Embryonic facial prominence (tissue), 1 donor: ENCODE measurements around the gene HSPB2.
"Not testable (repeated sequence)": the region's sequence is repeated elsewhere in the genome, so short reads cannot be mapped to it uniquely, and the experiment has no call there.

ENCODE experiments used
- DNase-seq: peaks from one replicate; pipeline ENCODE4 v3.0.0-alpha.2; 2016; ENCODE audit errors: extremely low spot score

Gene HSPB2, protein sequence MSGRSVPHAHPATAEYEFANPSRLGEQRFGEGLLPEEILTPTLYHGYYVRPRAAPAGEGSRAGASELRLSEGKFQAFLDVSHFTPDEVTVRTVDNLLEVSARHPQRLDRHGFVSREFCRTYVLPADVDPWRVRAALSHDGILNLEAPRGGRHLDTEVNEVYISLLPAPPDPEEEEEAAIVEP

DNA sequence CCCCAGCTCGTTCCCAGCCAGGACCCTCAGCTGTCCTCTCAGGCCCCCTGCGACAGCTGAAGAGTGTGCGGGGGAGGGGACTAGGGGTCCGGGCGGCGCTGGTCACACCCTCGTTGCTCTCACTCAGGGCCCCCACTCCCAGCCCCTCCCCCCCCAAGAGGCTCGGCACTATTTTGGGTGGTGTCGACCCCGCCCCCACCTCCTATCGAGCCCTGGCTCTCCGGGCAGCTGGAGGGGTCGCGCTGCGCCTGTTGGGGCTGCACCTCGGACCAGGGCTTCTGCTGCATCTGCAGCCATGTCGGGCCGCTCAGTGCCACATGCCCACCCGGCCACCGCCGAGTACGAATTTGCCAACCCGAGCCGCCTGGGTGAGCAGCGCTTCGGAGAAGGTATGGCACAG is at the start of gene HSPB2:
TSS of gene HSPB2 (plus strand) at position 200 of the 400 bp plus-strand sequence. CDS start at position 296, 96 bp downstream.
- no peak for DNase-seq

DNA sequence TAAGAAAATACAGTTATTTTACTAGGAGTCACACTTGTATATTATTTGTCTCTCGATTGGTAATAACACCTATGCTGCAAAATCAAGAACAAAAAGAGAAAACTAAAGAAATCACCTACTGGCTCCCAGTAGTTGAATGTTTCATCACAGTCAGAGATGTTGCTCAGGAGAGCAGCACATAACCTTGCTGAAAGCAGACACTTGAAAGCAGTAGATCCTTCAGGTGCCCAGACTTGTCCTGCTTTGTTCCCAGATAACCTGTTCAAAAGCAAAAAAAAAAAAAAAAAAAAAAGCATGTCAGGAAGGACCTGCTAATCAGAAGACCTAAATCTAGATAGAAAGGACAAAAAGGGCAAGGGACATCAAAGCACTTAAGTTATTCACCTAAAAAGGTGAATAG is 42.4 kb upstream of the HSPB2 start:
- DNase-seq = no peak

DNA sequence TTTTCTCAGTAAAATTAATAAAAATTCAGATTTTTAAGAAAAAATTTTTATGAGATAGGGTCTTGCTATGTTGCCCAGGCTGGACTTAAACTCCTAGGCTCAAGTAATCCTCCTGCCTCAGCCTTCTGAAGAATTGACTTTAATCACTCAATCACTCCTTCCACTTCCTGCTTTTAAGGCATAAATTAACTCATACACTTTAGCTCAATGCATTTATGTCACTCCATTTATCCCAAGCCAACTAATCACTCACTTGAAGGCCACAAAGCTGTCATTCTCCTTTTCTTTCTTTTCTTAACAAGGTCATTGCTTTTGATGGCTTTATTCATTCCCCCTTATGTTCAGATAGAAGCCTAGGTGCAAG is 42.0 kb upstream of the HSPB2 start:
- no peak for DNase-seq

DNA sequence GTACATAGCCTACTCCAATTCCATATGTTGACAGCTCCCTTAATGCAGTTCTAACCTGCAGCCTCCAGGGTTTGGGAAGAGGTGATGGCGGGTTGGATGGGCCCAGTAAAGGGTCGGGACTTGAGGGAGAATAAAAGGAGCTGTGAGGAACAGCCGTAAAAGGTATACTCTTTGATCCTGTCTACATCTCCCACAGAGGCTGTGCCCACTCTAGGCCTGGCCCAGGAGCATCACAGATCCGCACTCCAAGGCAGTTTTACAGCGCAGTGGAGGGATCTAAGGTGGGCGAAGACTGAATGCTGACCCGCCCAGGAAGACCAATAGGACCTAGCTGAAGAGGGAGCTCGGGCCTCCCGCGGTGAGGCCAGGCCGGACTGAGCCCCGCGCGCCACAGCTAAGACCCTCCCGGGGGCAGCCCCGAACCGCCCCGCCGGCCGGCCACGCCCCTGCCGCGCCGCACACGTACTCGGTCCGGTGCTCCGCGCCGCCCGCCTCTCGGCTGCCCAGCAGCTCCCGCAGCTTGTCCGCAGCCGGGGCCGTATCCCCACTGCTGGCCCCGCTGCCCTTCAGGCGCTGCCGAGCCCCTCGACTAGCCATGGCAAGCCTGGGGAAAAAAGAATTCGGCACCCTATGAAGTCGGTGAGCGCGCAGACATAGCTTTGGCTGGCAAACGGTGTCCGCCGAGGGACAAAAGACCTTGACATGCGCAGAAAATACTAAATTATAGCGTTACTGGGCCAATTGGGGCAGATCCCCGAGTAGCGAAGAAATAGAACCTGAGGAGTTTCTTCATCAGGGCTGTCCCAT is 41.4 kb upstream of the HSPB2 start, which contains the start of gene ALG9:
TSS of gene ALG9 (minus strand) at position 696 of the 807 bp plus-strand sequence. CDS start at position 597, 99 bp downstream.
- peak; percentile 49 for DNase-seq

DNA sequence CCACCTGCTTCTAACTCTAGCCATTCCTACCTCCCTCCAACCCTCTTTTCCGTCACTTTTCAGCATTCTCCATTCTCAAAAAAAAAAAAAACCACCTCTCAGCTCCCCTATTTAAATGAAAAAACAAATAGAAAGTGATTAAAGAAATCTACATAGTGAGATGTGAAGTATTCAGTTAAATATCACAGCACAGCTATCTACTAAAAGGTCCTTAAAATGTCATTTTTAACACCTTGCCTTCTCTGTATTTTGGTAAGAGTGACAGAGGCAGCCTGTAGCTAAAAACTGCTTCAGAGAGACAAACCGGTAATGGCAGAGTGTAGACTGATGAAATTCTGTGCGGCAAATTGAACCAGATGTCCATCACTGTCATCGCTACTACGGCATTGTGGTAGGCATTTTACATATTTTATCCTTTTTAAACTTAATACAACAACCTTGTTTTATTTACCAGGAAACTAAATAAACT is 40.8 kb upstream of the HSPB2 start:
- no peak for DNase-seq

DNA sequence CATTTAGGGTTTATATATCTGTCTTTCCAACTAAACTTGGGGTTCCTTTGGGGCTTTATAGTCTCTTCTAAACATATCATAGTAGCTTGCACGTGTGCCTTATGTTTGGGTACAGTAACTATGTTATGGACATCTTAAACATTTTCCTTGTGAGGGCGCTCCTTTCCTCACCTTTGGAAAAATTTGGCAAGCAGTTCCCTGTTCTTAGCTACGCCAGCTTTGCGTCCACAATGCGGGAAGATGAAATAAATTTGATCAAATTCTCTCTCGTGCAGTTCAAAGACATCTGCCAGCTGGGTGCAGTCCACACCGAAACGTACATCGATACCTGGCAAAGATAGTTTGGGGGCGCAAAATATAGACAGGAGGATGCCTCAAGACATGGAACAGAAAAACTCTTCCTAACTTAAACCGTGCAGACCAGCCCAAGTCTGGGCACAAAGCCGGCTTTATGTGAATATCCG is 34.1 kb upstream of the HSPB2 start:
- peak; percentile 12 for DNase-seq

DNA sequence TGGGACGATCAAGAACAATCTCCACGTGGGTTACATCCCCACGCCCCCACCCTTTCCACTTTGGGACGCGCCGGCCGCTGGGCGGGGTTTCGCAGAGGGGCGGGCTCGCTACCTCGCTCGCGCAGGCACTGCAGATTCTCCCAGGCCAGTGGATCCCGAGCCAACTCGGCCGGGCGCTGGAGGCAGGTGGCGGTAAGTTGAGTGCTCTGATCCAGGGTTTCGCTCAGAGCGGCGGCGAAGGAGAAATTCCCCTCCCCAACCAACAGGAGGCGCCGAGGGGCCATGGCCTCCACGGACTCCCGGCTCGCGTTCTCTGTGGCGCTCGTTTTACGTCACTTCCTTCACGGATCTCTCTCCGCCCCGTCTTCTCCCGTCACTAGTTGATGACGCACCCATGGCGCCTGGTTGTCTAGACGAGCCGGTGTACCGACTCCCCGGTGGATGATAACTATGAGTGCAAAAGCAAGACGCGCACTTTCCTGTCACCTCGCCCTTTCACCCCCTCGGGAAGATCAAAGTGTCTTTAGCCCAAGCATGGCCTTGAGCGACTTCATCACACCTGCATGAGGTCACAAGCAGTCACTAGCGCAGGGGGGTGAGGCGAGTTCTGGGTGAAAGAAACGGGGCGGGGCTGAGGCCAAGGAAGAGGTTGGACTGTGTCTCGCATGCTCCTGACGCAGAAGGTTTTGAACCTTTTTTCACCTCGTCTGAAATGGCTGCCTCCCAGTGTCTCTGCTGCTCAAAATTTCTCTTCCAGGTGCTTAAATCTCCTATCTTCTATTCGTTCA is 33.5 kb upstream of the HSPB2 start, which contains the start of the genes CFAP68 and FDXACB1:
TSS of gene CFAP68 (plus strand) at position 693 of the 788 bp plus-strand sequence. CDS start at position 713, 20 bp downstream.
TSS of gene FDXACB1 (minus strand) at position 317 of the 788 bp plus-strand sequence. CDS start at position 284, 33 bp downstream.
- peak; percentile 97 for DNase-seq

DNA sequence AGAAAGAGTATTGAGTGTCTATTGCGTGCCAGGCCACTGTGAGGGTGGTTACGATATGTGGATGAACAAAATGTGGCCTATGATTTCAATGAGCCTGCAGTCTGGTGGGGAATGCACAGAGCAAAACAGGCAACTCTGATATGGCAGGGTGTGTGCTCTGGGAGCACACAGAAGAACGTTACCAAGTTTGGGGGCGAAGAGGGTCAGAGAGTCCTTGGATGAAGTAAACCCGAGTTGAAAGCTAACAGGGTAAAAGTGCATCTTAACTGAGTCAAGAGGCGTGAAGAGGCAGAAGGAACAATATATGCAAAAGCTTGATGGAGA is 32.9 kb upstream of the HSPB2 start:
- DNase-seq = no peak

DNA sequence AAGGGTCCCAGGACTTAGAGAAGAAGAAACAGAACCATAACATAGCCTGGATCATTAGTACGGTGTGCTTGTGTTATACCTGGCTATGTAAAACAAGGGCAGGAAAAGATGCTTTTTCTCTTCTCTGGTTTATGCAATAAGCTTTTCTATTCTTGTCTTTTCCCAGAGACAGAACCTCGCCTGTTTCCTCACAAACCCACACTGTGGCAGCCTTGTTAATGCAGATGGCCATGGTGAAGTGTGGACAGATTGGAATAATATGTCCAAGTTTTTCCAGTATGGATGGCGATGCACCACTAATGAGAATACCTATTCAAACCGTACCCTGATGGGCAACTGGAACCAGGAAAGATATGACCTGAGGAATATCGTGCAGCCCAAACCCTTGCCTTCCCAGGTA is 30.3 kb upstream of the HSPB2 start:
- DNase-seq = no peak

DNA sequence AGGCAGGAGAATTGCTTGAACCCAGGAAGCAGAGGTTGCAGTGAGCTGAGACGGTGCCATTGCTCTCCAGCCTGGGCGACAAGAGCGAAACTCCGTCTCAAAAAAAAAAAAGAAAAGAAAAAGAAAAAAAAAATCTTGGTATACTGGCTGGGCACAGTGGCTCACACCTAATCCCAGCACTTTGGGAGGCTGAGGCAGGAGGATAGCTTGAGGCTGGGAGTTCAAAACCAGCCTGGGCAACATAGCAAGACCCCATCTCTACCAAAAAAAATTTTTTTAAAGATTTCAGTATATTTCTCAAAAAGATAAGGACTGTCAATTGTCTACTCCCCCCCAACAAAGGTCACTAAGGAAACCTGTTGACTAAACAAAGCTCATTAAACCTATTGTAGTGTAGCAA is 27.5 kb upstream of the HSPB2 start:
- DNase-seq = not testable (repeated sequence)

DNA sequence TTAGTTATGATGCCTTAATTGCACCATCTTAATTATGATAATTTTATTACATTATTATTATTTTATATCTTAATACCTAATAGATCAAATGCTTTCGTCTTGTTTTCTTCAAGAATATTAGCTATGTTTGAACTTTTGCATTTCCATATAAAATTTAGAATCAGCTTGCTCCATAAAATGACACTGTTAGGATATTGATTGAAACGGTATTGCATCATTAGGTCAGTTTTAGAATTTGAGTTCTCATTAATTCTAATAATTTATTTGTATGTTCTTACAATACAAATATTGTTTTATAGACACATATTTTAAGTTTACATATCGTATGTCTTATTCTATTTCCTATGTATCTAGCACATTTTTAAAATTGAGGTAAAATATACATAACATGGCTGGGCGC is 26.5 kb upstream of the HSPB2 start:
- DNase-seq = no peak

DNA sequence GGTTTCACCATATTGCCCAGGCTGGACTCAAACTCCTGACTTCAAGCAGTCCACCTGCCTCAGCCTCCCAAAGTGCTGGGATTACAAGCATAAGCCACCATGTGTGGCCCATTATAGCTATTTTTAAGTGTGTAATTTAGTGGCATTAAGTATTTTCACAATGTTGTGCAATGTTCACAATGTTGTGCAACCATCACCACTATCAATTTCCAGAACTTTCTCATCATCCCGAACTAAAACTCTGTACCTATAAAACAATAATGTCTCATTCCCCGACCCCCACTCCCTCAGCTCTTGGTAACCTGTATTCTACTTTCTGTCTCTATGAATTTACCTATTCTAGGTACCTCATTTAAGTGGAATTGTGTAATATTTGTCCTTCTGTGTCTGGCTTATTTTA is 25.7 kb upstream of the HSPB2 start:
- DNase-seq = no peak

DNA sequence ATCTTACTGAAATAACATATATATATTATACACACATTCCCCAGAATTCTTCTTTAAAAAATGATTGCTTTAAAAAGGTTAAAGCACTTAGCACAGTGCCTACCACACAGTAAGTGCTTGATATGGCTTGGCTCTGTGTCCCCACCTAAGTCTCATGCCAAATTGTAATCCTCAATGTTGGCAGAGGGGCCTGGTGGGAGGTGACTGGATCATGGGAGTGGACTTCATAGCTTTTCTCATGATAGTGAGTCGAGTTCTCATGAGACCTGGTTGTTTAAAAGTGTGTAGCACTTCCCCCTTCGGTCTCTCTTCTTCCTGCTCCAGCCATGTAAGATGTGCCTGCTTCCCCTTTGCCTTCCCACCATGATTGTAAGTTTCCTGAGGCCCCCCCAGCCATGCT is 7.1 kb upstream of the HSPB2 start:
- no peak for DNase-seq

DNA sequence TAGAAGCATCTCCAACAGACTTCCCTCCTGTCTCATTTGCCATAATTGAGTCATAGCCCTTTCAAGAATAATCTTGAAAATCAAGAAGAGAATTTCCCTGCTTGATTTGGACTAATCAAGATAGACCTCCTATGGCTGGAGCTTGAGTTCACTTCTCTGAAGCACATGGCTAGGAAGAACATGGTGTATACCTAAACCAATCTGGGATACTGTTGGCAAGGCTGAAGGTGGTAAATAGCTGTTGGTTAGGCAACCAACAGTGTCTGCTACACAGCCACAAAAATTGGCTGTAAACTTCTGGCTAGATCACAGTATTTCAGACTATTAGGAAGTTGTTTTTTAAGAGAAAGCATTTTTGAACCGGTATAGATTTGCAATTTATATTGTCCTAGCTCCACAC is 5.9 kb upstream of the HSPB2 start:
- DNase-seq = no peak

DNA sequence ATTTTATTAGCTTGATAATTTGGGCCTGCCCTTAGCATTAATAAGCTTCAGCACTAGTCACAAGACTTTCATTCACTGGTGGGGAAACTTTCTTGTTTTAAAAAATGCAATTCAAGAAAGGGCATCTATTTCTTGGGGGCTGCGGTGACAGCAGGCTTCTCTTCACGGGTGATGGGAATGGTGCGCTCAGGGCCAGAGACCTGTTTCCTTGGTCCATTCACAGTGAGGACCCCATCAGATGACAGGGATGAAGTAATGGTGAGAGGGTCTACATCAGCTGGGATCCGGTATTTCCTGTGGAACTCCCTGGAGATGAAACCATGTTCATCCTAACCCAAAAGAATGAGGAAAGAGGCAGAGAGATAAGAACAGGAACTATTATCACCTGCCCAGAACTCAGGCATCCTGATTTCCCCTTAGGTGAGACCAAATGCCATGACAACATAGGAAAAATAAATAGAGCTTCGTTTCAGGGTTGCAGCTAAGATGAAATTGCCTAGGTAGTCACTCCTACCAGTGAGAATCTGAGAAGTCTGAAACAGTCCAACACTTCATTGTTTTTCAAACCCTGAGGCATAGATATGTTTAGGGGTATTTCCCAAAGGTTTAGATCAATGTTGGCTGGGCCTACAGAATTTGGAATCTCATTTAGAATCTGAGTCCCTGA is 3.8 kb upstream of the HSPB2 start:
- DNase-seq = no peak

DNA sequence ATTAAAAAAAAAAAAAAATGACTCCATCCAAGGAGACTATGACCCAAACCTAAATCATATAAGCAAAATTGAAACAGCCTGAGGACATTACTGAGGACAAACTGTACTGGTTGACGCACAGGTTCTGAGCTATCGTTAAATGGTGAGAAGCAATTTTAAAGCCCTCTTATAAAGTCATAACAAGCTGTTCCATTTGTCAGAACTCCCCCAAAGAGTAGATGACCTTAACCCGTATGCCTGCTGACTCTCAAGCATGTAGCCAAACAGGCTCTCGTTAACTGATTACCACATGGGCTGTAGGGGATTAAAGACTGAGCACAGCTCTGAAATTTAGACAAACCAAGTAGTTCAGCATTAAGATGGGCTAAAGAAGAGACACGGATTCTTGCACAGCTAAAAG is 3.2 kb upstream of the HSPB2 start:
- DNase-seq = no peak

DNA sequence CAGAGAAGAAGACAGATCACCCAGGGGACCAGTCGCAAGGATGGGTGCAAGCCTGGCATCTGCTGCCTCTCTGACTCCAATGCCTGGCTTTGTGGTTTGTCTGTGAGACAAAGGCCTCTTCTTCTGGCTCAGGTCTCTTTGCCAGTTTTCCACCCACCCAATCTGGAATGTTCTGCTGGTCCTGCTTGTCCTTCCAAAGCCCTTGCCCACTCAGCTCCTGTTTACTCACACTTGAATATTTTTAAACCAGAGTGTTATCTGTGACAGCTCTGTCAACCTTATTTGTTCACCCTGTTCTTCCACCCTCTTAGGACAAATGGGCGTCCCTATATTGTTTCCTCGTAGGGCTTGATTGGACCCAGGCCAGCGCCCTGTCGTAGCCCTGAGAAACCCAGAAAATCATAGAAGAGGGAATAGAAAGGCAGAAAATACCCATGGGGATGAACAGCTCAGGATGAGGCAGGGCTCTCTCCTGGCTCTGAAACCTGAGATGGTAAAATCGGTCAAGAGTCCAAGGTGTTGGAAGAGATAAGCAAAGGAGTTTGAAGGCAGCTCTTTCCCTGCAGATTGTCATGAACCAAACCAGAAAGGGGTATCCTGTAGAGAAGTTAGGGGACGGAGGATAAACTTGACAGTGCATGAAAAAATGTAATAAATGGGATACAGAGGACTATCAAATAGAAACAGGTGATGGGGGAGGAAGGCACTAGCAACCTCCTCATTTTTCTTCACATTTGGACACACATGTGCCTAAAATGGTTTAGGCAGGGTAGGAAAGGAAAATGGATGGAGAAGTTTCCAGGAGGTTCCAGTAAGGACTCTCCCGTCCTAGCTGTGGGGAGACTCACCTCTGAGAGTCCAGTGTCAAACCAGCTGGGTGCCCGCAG is 1.6 kb upstream of the HSPB2 start:
- DNase-seq = no peak

DNA sequence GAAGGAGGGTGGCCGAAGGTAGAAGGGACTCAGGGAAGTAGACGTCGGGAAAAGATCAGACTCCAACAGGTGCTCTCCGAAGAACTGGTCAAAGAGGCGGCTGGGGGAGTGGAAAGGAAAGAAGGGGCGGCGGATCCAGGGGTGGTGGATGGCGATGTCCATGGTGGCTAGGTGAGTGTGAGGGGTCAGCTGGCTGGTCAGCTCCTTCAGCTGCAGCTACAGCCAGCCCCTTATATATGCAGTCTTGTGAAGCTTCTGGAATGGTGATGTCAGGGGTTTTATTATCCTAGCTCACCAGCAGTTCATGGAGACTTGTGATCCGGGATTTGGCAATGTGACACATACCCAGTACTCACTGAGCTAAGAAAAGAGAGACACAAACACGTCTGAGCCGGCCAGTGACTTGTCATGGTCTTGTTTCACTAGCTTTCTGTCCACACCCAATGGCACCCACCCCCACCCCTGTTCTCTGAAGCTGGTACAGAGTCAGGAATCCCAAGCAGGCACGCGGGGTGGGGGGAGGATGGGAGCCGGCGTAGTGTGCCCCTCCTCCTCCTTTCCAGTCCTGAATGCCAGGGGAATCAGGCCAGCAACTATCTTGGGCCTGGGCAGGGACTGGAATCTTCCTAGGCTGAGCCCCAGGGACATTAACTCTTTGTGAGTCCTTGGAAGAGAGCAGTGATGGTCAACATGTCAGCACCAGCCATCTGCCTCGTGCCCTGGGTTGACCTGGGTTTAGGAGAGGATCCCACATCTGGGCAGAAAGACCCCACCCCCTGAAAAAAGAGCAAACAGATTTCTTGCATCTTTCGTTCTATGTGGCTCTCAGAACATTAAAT is 752 bp upstream of the HSPB2 start, which contains the start of gene CRYAB:
TSS of gene CRYAB (minus strand) at position 208 of the 839 bp plus-strand sequence. CDS start at position 162, 46 bp downstream.
- no peak for DNase-seq

DNA sequence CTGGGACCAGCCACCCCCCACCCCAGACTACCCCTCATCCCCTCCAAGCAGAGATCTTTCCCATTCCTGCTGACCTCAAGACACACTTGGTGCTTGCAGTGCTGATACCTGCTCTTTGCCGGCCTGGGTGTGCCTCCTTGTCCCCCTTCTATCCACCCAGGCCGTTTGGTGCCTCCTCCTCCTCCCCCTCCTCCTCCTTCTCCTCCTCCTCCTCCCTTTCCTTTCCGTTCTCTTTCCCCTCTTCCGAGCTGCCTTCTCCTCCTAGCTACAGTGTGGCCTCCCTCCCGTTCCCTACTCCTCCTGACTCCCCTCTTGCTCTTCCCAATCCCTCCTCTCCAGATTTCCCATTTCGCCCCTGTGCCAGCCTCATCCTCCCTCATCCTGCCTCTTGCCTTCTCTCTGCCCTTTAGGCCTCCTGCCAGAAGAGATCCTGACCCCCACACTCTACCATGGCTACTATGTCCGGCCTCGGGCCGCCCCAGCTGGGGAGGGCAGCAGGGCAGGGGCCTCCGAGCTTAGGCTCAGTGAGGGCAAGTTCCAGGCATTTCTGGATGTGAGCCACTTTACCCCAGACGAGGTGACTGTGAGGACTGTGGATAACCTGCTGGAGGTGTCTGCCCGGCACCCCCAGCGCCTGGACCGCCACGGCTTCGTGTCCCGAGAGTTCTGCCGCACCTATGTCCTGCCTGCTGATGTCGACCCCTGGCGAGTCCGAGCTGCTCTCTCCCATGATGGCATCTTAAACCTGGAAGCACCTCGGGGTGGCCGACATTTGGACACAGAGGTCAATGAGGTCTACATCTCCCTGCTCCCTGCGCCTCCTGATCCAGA is 712 bp downstream of the HSPB2 start:
- no peak for DNase-seq
